Loucy (cell line): ENCODE measurements around the gene APOBEC3H.

Source experiments
- H2AFZ ChIP-seq: fragments of 200-600 bp; sonication (generic); 2 replicates; pipeline ENCODE4 v1.6.0; 2016; ENCODE audit warnings: antibody characterized with exemption, mild to moderate bottlenecking, low read length, moderate library complexity
- H3F3A ChIP-seq: fragments of 200-600 bp; 2 replicates; pipeline ENCODE4 v1.6.0; 2016; ENCODE audit warnings: antibody characterized with exemption, low read depth, mild to moderate bottlenecking
- H3K27me3 ChIP-seq: fragments of 200-600 bp; sonication (generic); 2 replicates; pipeline ENCODE4 v1.6.1; 2014; ENCODE audit warnings: low read length, mild to moderate bottlenecking; ENCODE audit not compliant: insufficient read depth, poor library complexity, severe bottlenecking
- H3K36me3 ChIP-seq: fragments of 200-600 bp; sonication (generic); 2 replicates; pipeline ENCODE4 v1.6.1; 2016; ENCODE audit warnings: low read length; ENCODE audit not compliant: insufficient read depth
- H3K4me1 ChIP-seq: fragments of 200-600 bp; sonication (generic); 2 replicates; pipeline ENCODE4 v1.5.1; 2014; ENCODE audit warnings: low read length, mild to moderate bottlenecking; ENCODE audit not compliant: insufficient read depth, poor library complexity, severe bottlenecking
- H3K4me2 ChIP-seq: fragments of 200-600 bp; sonication (generic); 2 replicates; pipeline ENCODE4 v1.6.0; 2014; ENCODE audit warnings: antibody characterized with exemption, low read length, low read depth, mild to moderate bottlenecking; ENCODE audit not compliant: poor library complexity, severe bottlenecking
- H3K4me3 ChIP-seq: fragments of 200-600 bp; sonication (generic); 2 replicates; pipeline ENCODE4 v1.5.1; 2014; ENCODE audit warnings: low read length, mild to moderate bottlenecking, mixed read lengths; ENCODE audit not compliant: poor library complexity, severe bottlenecking
- H3K79me2 ChIP-seq: fragments of 200-600 bp; sonication (generic); 2 replicates; pipeline ENCODE4 v1.6.1; 2014; ENCODE audit warnings: low read length; ENCODE audit not compliant: insufficient read depth
- H3K9ac ChIP-seq: fragments of 200-600 bp; sonication (generic); 2 replicates; pipeline ENCODE4 v1.6.0; 2014; ENCODE audit warnings: mild to moderate bottlenecking, low read depth, low read length, moderate library complexity; ENCODE audit not compliant: poor library complexity, severe bottlenecking
- H3K9me2 ChIP-seq: fragments of 200-600 bp; sonication (generic); replicated peaks from 2 replicates; pipeline ENCODE4 v1.6.1; 2016; ENCODE audit warnings: low read depth, low read length, mixed read lengths
- H3K9me3 ChIP-seq: fragments of 200-600 bp; sonication (generic); 2 replicates; pipeline ENCODE4 v1.6.1; 2014; ENCODE audit warnings: mild to moderate bottlenecking, antibody characterized with exemption, low read length, low read depth; ENCODE audit not compliant: insufficient read depth
- H4K20me1 ChIP-seq: fragments of 200-600 bp; sonication (generic); 2 replicates; pipeline ENCODE4 v1.6.0; 2014; ENCODE audit warnings: antibody characterized with exemption, low read length, mild to moderate bottlenecking; ENCODE audit not compliant: insufficient read depth, poor library complexity, severe bottlenecking
- CTCF ChIP-seq: fragments of 200-600 bp; sonication (generic); conservative IDR thresholded peaks from 2 replicates; pipeline ENCODE4 v1.5.1; 2014; ENCODE audit warnings: mild to moderate bottlenecking, antibody characterized with exemption, low read length
- EZH2phosphoT487 ChIP-seq: fragments of 200-600 bp; IDR thresholded peaks from 2 replicates; pipeline ENCODE4 v1.6.1; 2018; ENCODE audit warnings: antibody characterized with exemption, mild to moderate bottlenecking, moderate library complexity, borderline replicate concordance

Gene APOBEC3H

GRCh38 chr22:39147335-39148025 is 50.4 kb downstream of the APOBEC3H start:
- TF ChIP-seq EZH2phosphoT487: no peak
- no peak for TF ChIP-seq CTCF
- H3F3A ChIP-seq: no peaks in the 10 kb centered on the region
- H2AFZ ChIP-seq: no peak overlapping the region
- no peak overlapping the region for H3K9ac ChIP-seq
- peaks cover 20% of the 10 kb centered on the region for H3K4me1 ChIP-seq
- H3K27me3 ChIP-seq: no peaks in the 10 kb centered on the region
- no peak overlapping the region for H3K4me3 ChIP-seq
- no peaks in the 10 kb centered on the region for H3K36me3 ChIP-seq
- no peaks in the 10 kb centered on the region for H4K20me1 ChIP-seq
- no peaks in the 10 kb centered on the region for H3K9me3 ChIP-seq
- H3K79me2 ChIP-seq: no peaks in the 10 kb centered on the region
- H3K9me2 ChIP-seq: no peaks in the 10 kb centered on the region
- no peak overlapping the region for H3K4me2 ChIP-seq

DNA sequence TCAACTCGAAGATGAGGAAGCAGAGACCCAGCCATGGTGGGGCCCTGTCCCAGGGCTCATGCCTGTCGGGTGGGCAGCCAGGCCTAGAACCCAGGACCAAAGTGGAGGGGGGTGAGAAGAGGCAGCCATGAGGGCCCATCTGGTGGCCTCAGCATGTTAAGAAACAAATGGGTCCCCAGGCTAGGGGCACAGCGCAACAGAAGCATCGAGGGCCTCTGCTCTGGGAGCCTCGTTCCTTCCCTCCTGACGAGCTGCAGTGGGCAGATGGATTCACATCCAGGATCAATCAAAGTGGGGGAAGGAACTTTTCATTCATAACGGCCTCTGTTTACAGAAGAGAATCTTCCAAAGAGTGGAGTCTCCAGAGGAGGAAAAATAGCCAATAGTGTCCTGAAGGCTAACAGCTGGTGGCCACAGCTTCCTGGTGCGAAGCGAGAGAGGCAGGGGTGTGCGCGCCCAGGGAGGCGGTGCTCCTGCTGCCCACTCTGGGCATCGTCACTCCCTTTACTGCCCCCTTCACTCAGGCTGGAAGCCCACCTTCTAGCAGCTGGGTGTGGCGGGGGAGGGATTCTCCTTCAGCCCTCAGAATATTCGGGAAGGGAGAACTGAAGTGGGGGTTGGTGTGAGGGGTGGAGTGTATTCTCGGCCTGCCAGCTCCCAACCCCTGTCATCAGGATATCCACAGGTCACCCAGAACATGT is 51.1 kb downstream of the APOBEC3H start:
- TF ChIP-seq EZH2phosphoT487 (no peak), CTCF (no peak)

DNA sequence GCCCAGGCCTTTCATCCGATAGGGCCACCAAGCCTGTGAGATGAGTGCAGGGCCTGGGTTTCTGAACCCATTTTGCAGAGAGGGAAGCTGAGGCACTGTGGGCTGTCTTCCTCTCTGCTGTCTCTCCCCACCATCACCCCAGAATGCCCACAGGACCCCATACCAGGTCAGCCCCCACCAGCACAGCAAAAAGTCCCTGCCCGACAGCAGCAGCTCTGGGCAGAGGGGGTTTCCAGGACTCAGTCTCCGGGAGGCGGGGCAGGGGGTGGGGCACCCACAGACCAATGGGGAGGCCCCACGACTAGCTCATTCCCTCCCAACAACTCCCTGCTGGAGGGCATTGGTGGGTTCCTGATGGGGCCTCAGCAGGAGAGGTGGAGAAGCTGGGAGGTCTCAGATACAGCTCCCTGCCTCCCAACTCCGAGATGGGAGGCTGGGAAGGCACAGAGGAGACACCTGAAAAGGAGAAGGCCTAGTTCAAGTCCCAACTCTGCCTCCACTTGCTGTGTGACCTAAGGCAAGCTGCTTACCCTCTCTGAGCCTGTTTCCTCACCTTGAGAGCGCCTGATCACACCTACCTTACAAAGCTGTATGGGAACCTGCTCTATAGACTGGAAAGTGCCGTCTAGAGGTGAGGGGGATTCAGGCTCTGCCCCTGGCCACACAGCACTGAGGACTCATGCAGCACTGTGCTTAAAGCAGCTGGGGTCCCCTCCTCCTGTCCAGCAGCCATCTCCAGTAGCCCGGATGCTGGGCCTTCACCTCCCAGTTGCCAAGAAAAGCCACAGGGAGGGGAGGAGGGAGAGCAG is 51.9 kb downstream of the APOBEC3H start:
- Histone ChIP-seq H3K4me1 (peaks cover 25% of the 10 kb centered on the region), H3K9me3 (no peaks in the 10 kb centered on the region), H3K79me2 (no peaks in the 10 kb centered on the region), H3K4me3 (no peak overlapping the region), H2AFZ (no peak overlapping the region), H3K9me2 (no peaks in the 10 kb centered on the region), H3K4me2 (no peak overlapping the region), H3F3A (no peaks in the 10 kb centered on the region), H3K27me3 (no peaks in the 10 kb centered on the region), H4K20me1 (no peaks in the 10 kb centered on the region), H3K9ac (no peak overlapping the region), H3K36me3 (no peaks in the 10 kb centered on the region)
- TF ChIP-seq EZH2phosphoT487: no peak
- no peak for TF ChIP-seq CTCF

More for the DNA sequence above, 51.1 kb downstream of the APOBEC3H start:
- H3K9me3 ChIP-seq: no peaks in the 10 kb centered on the region
- no peaks in the 10 kb centered on the region for H3F3A ChIP-seq
- H3K4me2 ChIP-seq: no peak overlapping the region
- H3K4me3 ChIP-seq: no peak overlapping the region
- H4K20me1 ChIP-seq: no peaks in the 10 kb centered on the region
- H3K9ac ChIP-seq: no peak overlapping the region
- H3K79me2 ChIP-seq: no peaks in the 10 kb centered on the region
- no peaks in the 10 kb centered on the region for H3K9me2 ChIP-seq
- H2AFZ ChIP-seq: no peak overlapping the region
- H3K27me3 ChIP-seq: no peaks in the 10 kb centered on the region
- peaks cover 24% of the 10 kb centered on the region for H3K4me1 ChIP-seq
- H3K36me3 ChIP-seq: no peaks in the 10 kb centered on the region
